T-cell (primary cell): ENCODE results near the gene XAF1. TPM values are rescaled to one million over a fixed set of nuclear protein-coding genes. Genes with fewer than 3 reads are reported as not detected.
A peak's percentile ranks its signal among the peaks of the same experiment; 100 is the strongest.

Experiments used
- ATAC-seq, 4 experiments: fragments of 200-7000 bp in 3 of 4; fragments of 150-1000 bp in 1 of 4; cut with Tn5 transposase; replicated peaks in 1 of 4; 1 replicate in 3 of 4; 2 replicates in 1 of 4; pipeline ENCODE4 v1.10.0; 2021; ENCODE audit warnings: moderate library complexity in 3 of 4, mild to moderate bottlenecking in 2 of 4, moderate number of reproducible peaks in 1 of 4
- CTCF ChIA-PET, 2 donors: fragments of 300-600 bp; sonication (Branson Sonifier 250); formaldehyde crosslinking; loops; one replicate each; lab custom pipeline; 2022; ENCODE audit warnings: antibody characterized with exemption in 2 of 2; lab: Charles Lee
- POLR2A ChIA-PET, 2 donors: fragments of 300-600 bp; sonication (Branson Sonifier 250); formaldehyde crosslinking; loops; one replicate each; lab custom pipeline; 2022; ENCODE audit warnings: antibody characterized with exemption in 2 of 2; lab: Charles Lee
- DNase-seq, 35 experiments: peaks; one replicate each; pipeline versions ENCODE4 v3.0.0 to v3.0.0-alpha.2; 2013 to 2023
- H3K27ac ChIP-seq: one replicate; pipeline ENCODE4 v1.5.1; 2013; ENCODE audit warnings: low read length
- H3K27me3 ChIP-seq, 2 experiments: replicated peaks in 1 of 2; 1 replicate in 1 of 2; 2 replicates in 1 of 2; pipeline versions ENCODE4 v1.6.1 to v1.7.0; 2013; ENCODE audit warnings: low read length in 1 of 2, mixed read lengths in 1 of 2; ENCODE audit not compliant: control insufficient read depth in 2 of 2, insufficient read depth in 2 of 2; ENCODE audit errors: extremely low read depth in 1 of 2
- H3K36me3 ChIP-seq, 2 donors: 1 replicate in 1 of 2; 2 replicates in 1 of 2; pipeline versions ENCODE4 v1.6.1 to v1.7.0; 2013; ENCODE audit warnings: low read length in 1 of 2; ENCODE audit not compliant: control insufficient read depth in 2 of 2, insufficient read depth in 1 of 2; ENCODE audit errors: extremely low read depth in 1 of 2
- H3K4me1 ChIP-seq, 2 experiments: 1 replicate in 1 of 2; 2 replicates in 1 of 2; pipeline versions ENCODE4 v1.6.1 to v1.7.0; 2013; ENCODE audit warnings: low read length in 2 of 2, mixed read lengths in 1 of 2; ENCODE audit not compliant: insufficient read depth in 2 of 2, control insufficient read depth in 1 of 2; ENCODE audit errors: extremely low read depth in 1 of 2
- H3K4me3 ChIP-seq, 2 donors: 1 replicate in 1 of 2; 2 replicates in 1 of 2; pipeline versions ENCODE4 v1.5.1 to v1.7.0; 2013; ENCODE audit warnings: mild to moderate bottlenecking in 2 of 2, low read length in 1 of 2, moderate library complexity in 1 of 2; ENCODE audit not compliant: control insufficient read depth in 1 of 2; ENCODE audit errors: extremely low read depth in 1 of 2
- H3K9me3 ChIP-seq: 2 replicates; pipeline ENCODE4 v1.7.0; 2013
- H3K27ac Mint-ChIP-seq, 2 donors: one replicate each; pipeline ENCODE4 v1.8.0; 2020 to 2021; ENCODE audit warnings: mild to moderate bottlenecking in 2 of 2, mixed read lengths in 2 of 2
- H3K27me3 Mint-ChIP-seq, 2 donors: one replicate each; pipeline ENCODE4 v1.8.0; 2021 to 2022; ENCODE audit warnings: mixed read lengths in 2 of 2
- H3K36me3 Mint-ChIP-seq: one replicate; pipeline ENCODE4 v1.8.0; 2021; ENCODE audit warnings: mixed read lengths
- H3K4me1 Mint-ChIP-seq, 3 donors: one replicate each; pipeline ENCODE4 v1.8.0; 2020 to 2022; ENCODE audit warnings: mixed read lengths in 3 of 3, mild to moderate bottlenecking in 1 of 3
- H3K4me3 Mint-ChIP-seq, 3 donors: one replicate each; pipeline ENCODE4 v1.8.0; 2020 to 2022; ENCODE audit warnings: mild to moderate bottlenecking in 3 of 3, mixed read lengths in 3 of 3, moderate library complexity in 3 of 3
- H3K9me3 Mint-ChIP-seq, 3 donors: one replicate each; pipeline ENCODE4 v1.8.0; 2020 to 2022; ENCODE audit warnings: mixed read lengths in 3 of 3
- WGBS: methylation state at CpG from one replicate; pipeline ENCODE4 v1.1.5; 2013; ENCODE audit warnings: missing lambda C conversion rate; ENCODE audit not compliant: insufficient coverage; 5-methylcytosine and 5-hydroxymethylcytosine counted together
- total RNA-seq, 35 experiments: library from RNA in 6 of 35; stranded (reverse) in 6 of 35; fragments of 120-200 nt in 1 of 35; gene quantifications; one replicate each; pipeline versions ENCODE4 v1.2.1 to v1.2.4 and lab custom pipeline; 2013 to 2026

Gene XAF1
- total RNA-seq (100 to 1,000 TPM in 1 of 5 donors, 10 to 100 TPM in 4; 38.2 to 114 (median 72.5) TPM), total RNA-seq (lab: John Stamatoyannopoulos, UW) (4.4 to 1,123 (median 72.7) reads per million in 29 experiments)
- 82.2 TPM for total RNA-seq (2013)

GRCh38 chr17:6755731-6756184 is at the start of gene XAF1:
Gene XAF1, plus strand, starts transcription at chr17:6756046. Its CDS starts 33 bp downstream, at chr17:6756079.
- Histone ChIP-seq H3K27ac (peak within 1 kb of the TSS; percentile 75), H3K4me1 (peaks cover 6 to 55% of the 10 kb centered on the region in 2 experiments), H3K36me3 (peaks cover 7 to 29% of the 10 kb centered on the region in 2 donors), H3K4me3 (peak within 1 kb of the TSS; percentile 52 to 83), H3K9me3 (no peaks in the 10 kb centered on the region), H3K27me3 (no peaks in the 10 kb centered on the region)
- ATAC-seq = peak; percentile 80 to 84 (median 80)
- peak within 1 kb of the TSS; percentile 87 to 99 (median 98) for H3K4me3 Mint-ChIP-seq
- H3K27me3 Mint-ChIP-seq = no peaks in the 10 kb centered on the region
- peak in 34 of 35 experiments; percentile 19 to 73 (median 39) for DNase-seq
- POLR2A ChIA-PET = interaction anchor here in 1 of 2 donors (0.7 kb wide), 1 partner anchor 105 kb away, joined by 3 read pairs; no protein-coding TSS in a partner anchor
- H3K9me3 Mint-ChIP-seq = no peaks in the 10 kb centered on the region
- peaks cover 31% of the 10 kb centered on the region for H3K36me3 Mint-ChIP-seq
- CTCF ChIA-PET = interaction anchor here in 1 of 2 donors (0.8 kb wide), 1 partner anchor 29 kb away, joined by 5 read pairs; no protein-coding TSS in a partner anchor
- H3K27ac Mint-ChIP-seq = peak within 1 kb of the TSS; percentile 97 to 99
- WGBS = 3% methylated on average over 13 of the region's 14 CpGs
- peaks cover 57 to 60% (median 60%) of the 10 kb centered on the region in 3 donors for H3K4me1 Mint-ChIP-seq

DNA sequence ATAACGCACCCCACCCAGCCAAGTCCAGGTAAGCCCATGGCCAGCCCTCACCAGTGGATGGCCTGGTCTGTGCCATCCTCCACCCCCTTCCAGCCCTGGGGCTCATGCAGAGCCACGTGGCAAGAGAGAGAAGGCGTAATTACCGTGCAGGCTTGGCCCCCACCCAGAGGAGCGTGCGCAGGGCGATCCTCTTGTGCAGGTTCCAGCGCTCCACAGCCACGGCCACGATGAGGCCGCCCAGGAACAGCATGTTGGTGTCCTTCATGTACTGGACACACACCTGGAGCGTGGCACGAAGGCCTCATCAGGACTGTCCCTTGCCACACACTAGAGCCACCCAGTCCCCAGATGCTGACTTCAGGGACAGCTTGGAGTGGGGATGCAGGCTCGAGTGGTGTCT is 49.3 kb upstream of the XAF1 start:
- Histone ChIP-seq H3K4me1 (peaks cover 0 to 4% of the 10 kb centered on the region in 2 experiments), H3K27ac (no peak overlapping the region), H3K4me3 (no peak overlapping the region), H3K27me3 (peaks cover 0 to 42% of the 10 kb centered on the region in 2 experiments), H3K9me3 (no peaks in the 10 kb centered on the region), H3K36me3 (no peaks in the 10 kb centered on the region)
- Mint-ChIP-seq H3K27ac (no peak overlapping the region), H3K9me3 (no peaks in the 10 kb centered on the region), H3K4me3 (no peak overlapping the region), H3K27me3 (peaks cover 51 to 63% of the 10 kb centered on the region in 2 donors), H3K4me1 (peaks cover 0 to 3% (median 2%) of the 10 kb centered on the region in 3 donors), H3K36me3 (no peaks in the 10 kb centered on the region)
- WGBS = 72% methylated on average over 12 of the region's 14 CpGs
- DNase-seq = no peak
- ATAC-seq = no peak
- ChIA-PET CTCF (no interaction called here), POLR2A (no interaction called here)

- Histone ChIP-seq H3K9me3 (no peaks in the 10 kb centered on the region), H3K27ac (no peak overlapping the region), H3K4me1 (peaks cover 0 to under 1% of the 10 kb centered on the region in 2 experiments), H3K36me3 (no peaks in the 10 kb centered on the region), H3K4me3 (no peak overlapping the region), H3K27me3 (peaks cover 0 to 46% of the 10 kb centered on the region in 2 experiments)
- CTCF ChIA-PET = no interaction called here
- POLR2A ChIA-PET = no interaction called here
- peaks cover 0 to 6% (median 3%) of the 10 kb centered on the region in 3 donors for H3K4me1 Mint-ChIP-seq
- H3K4me3 Mint-ChIP-seq = no peak overlapping the region
- peaks cover 54 to 68% of the 10 kb centered on the region in 2 donors for H3K27me3 Mint-ChIP-seq
- WGBS = 85% methylated on average over 7 of the region's 8 CpGs
- no peak for DNase-seq
- no peaks in the 10 kb centered on the region for H3K9me3 Mint-ChIP-seq
- no peaks in the 10 kb centered on the region for H3K36me3 Mint-ChIP-seq
- H3K27ac Mint-ChIP-seq = no peak overlapping the region
- no peak for ATAC-seq
These were observed 48.9 kb upstream of the XAF1 start for GRCh38 chr17:6706996-6707395.

DNA sequence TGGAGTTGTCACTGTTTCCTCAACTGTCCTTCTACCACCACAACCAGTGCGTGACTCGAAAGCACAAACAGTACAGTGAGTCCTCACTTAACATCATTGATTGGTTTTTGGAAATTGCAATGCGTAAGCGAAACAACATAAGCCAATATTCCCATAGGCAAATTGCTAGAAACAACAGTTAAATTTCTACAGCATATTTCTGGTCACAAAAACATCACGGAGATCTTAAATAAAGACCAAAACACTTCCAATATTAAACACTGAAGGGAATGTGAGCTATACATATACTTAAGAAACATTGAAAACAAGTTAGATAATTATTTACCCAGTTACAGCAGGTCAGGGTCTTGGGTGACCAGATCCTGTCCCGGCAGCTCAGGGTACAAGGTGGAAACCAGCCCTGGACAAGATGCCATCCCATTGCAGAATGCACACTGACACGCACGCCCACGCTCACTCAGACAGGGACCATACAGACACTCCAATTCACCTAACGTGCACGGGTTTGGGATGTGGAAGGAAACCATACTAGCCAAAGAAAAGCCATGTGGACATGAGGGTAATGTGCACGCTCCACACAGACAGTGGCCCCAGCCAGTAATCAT is 47.4 kb upstream of the XAF1 start:
- peaks cover 12 to 14% (median 14%) of the 10 kb centered on the region in 3 donors for H3K4me1 Mint-ChIP-seq
- Histone ChIP-seq H3K9me3 (no peaks in the 10 kb centered on the region), H3K27ac (no peak overlapping the region), H3K4me1 (peaks cover 0 to 10% of the 10 kb centered on the region in 2 experiments), H3K36me3 (no peaks in the 10 kb centered on the region), H3K27me3 (peaks cover 0 to 46% of the 10 kb centered on the region in 2 experiments), H3K4me3 (no peak overlapping the region)
- no peaks in the 10 kb centered on the region for H3K36me3 Mint-ChIP-seq
- H3K27me3 Mint-ChIP-seq = peaks cover 62 to 74% of the 10 kb centered on the region in 2 donors
- 92% methylated on average over 8 of the region's 12 CpGs for WGBS
- DNase-seq (no peak), ATAC-seq (no peak)
- ChIA-PET CTCF (no interaction called here), POLR2A (no interaction called here)
- H3K4me3 Mint-ChIP-seq = no peak overlapping the region
- H3K9me3 Mint-ChIP-seq = no peaks in the 10 kb centered on the region
- no peak overlapping the region for H3K27ac Mint-ChIP-seq

GRCh38 chr17:6710317-6710716 is 45.5 kb upstream of the XAF1 start:
- Histone ChIP-seq H3K4me1 (peaks cover 0 to 11% of the 10 kb centered on the region in 2 experiments), H3K36me3 (no peaks in the 10 kb centered on the region), H3K27me3 (peaks cover 4 to 51% of the 10 kb centered on the region in 2 experiments), H3K27ac (no peak overlapping the region), H3K9me3 (no peaks in the 10 kb centered on the region), H3K4me3 (no peak overlapping the region)
- no peaks in the 10 kb centered on the region for H3K36me3 Mint-ChIP-seq
- no peak for ATAC-seq
- no peak overlapping the region for H3K4me3 Mint-ChIP-seq
- WGBS = 81% methylated on average over 7 of the region's 11 CpGs
- POLR2A ChIA-PET = no interaction called here
- CTCF ChIA-PET = no interaction called here
- peaks cover 70 to 80% of the 10 kb centered on the region in 2 donors for H3K27me3 Mint-ChIP-seq
- no peak overlapping the region for H3K27ac Mint-ChIP-seq
- peaks cover 16 to 22% (median 20%) of the 10 kb centered on the region in 3 donors for H3K4me1 Mint-ChIP-seq
- DNase-seq = no peak
- H3K9me3 Mint-ChIP-seq = no peaks in the 10 kb centered on the region

GRCh38 chr17:6711081-6711674 is 44.7 kb upstream of the XAF1 start:
- DNase-seq = no peak
- ChIA-PET POLR2A (no interaction called here), CTCF (no interaction called here)
- Mint-ChIP-seq H3K27me3 (peaks cover 75 to 88% of the 10 kb centered on the region in 2 donors), H3K27ac (no peak overlapping the region), H3K4me1 (peaks cover 16 to 22% (median 20%) of the 10 kb centered on the region in 3 donors), H3K36me3 (no peaks in the 10 kb centered on the region), H3K9me3 (peaks cover 0 to 2% (median 0%) of the 10 kb centered on the region in 3 donors), H3K4me3 (no peak overlapping the region)
- peaks cover 0 to 11% of the 10 kb centered on the region in 2 experiments for H3K4me1 ChIP-seq
- H3K27me3 ChIP-seq = peaks cover 4 to 47% of the 10 kb centered on the region in 2 experiments
- H3K27ac ChIP-seq = no peak overlapping the region
- WGBS = 69% methylated on average over 6 of the region's 7 CpGs
- ATAC-seq = no peak
- no peak overlapping the region for H3K4me3 ChIP-seq
- no peaks in the 10 kb centered on the region for H3K9me3 ChIP-seq
- H3K36me3 ChIP-seq = no peaks in the 10 kb centered on the region
